ENCODE data around the gene CLPSL2. TPM values are rescaled to one million over a fixed set of nuclear protein-coding genes. Genes with fewer than 3 reads are reported as not detected.

The CLPSL2 gene
- total and polyA plus RNA-seq, 2 experiments from 2014 or later, result not detected

GRCh38 chr6:35746516-35746915 is 29.9 kb upstream of the CLPSL2 start:
- H4K20me1 ChIP-seq (ENCODE audit: insufficient read depth, poor library complexity, severe bottlenecking), result no peaks in the 10 kb centered on the region
- H3K4me3 ChIP-seq, result no peak overlapping the region
- TF ChIP-seq CTCF (IDR thresholded peaks at IDR 0.05; ENCODE audit: poor library complexity) (no peak), EZH2phosphoT487 (IDR thresholded peaks at IDR 0.05; ENCODE audit: low read depth, severe bottlenecking, unreplicated experiment) (no peak), EZH2 (IDR thresholded peaks at IDR 0.05; ENCODE audit: borderline replicate concordance) (no peak)
- H3K9me2 ChIP-seq (replicated peaks; ENCODE audit: insufficient read depth), result no peaks in the 10 kb centered on the region
- no peak overlapping the region for H2AFZ ChIP-seq
- DNase-seq (ENCODE audit: low spot score), result no peak
- WGBS (ENCODE audit: low lambda C conversion rate, missing lambda C conversion rate), result 88% methylated on average over 3 of the region's 3 CpGs
- no peaks in the 10 kb centered on the region for H3K79me2 ChIP-seq
- H3K4me2 ChIP-seq, result no peak overlapping the region
- no peaks in the 10 kb centered on the region for H3K9me3 ChIP-seq (ENCODE audit: low read depth)
- H3K27me3 ChIP-seq, result no peaks in the 10 kb centered on the region
- no peaks in the 10 kb centered on the region for H3K36me3 ChIP-seq (replicated peaks; ENCODE audit: insufficient read depth, low read depth)
- no peak overlapping the region for H3K27ac ChIP-seq
- no peaks in the 10 kb centered on the region for H3K4me1 ChIP-seq (ENCODE audit: insufficient read depth)

DNA sequence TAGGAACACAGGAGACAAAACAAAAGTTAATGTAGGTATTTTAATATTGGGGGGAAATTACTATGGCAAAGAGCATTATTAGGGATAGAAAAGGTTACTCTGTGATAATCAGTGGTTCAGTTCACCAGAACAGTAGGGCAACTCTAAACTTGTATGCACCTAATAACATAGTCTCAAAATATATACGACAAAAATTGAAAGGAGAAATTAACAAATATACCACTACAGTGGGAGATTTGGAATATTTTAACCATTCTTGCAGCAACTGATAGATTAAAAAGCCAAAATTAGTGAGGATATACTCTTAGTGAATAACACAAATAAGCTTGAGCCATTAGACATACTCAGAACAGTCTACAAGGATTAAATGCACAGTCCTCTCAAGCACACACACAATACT is 28.5 kb upstream of the CLPSL2 start:
- Histone ChIP-seq H4K20me1 (ENCODE audit: insufficient read depth, poor library complexity, severe bottlenecking) (no peaks in the 10 kb centered on the region), H3K36me3 (replicated peaks; ENCODE audit: insufficient read depth, low read depth) (no peaks in the 10 kb centered on the region), H2AFZ (no peak overlapping the region), H3K27me3 (no peaks in the 10 kb centered on the region), H3K79me2 (no peaks in the 10 kb centered on the region), H3K9me3 (ENCODE audit: low read depth) (no peaks in the 10 kb centered on the region), H3K9me2 (replicated peaks; ENCODE audit: insufficient read depth) (no peaks in the 10 kb centered on the region), H3K4me3 (no peak overlapping the region), H3K27ac (no peak overlapping the region), H3K4me1 (ENCODE audit: insufficient read depth) (no peaks in the 10 kb centered on the region), H3K4me2 (no peak overlapping the region)
- 100% methylated on average over 1 of the region's 1 CpG for whole genome bisulfite sequencing (ENCODE audit: low lambda C conversion rate, missing lambda C conversion rate)
- no peak for DNase-seq (ENCODE audit: low spot score)
- no peak for TF ChIP-seq CTCF (IDR thresholded peaks at IDR 0.05; ENCODE audit: poor library complexity)
- no peak for TF ChIP-seq EZH2 (IDR thresholded peaks at IDR 0.05; ENCODE audit: borderline replicate concordance)
- no peak for TF ChIP-seq EZH2phosphoT487 (IDR thresholded peaks at IDR 0.05; ENCODE audit: low read depth, severe bottlenecking, unreplicated experiment)

GRCh38 chr6:35750557-35750956 is 25.8 kb upstream of the CLPSL2 start:
- Histone ChIP-seq H3K4me2 (no peak overlapping the region), H3K9me3 (ENCODE audit: low read depth) (no peaks in the 10 kb centered on the region), H4K20me1 (ENCODE audit: insufficient read depth, poor library complexity, severe bottlenecking) (no peaks in the 10 kb centered on the region), H3K27me3 (no peaks in the 10 kb centered on the region), H3K9me2 (replicated peaks; ENCODE audit: insufficient read depth) (no peaks in the 10 kb centered on the region), H3K79me2 (no peaks in the 10 kb centered on the region), H3K4me1 (ENCODE audit: insufficient read depth) (no peaks in the 10 kb centered on the region), H3K4me3 (no peak overlapping the region), H3K27ac (no peak overlapping the region), H2AFZ (no peak overlapping the region), H3K36me3 (replicated peaks; ENCODE audit: insufficient read depth, low read depth) (no peaks in the 10 kb centered on the region)
- TF ChIP-seq EZH2 (IDR thresholded peaks at IDR 0.05; ENCODE audit: borderline replicate concordance), result no peak
- no peak for TF ChIP-seq EZH2phosphoT487 (IDR thresholded peaks at IDR 0.05; ENCODE audit: low read depth, severe bottlenecking, unreplicated experiment)
- no peak for TF ChIP-seq CTCF (IDR thresholded peaks at IDR 0.05; ENCODE audit: poor library complexity)
- DNase-seq (ENCODE audit: low spot score), result no peak
- WGBS (ENCODE audit: low lambda C conversion rate, missing lambda C conversion rate), result 97% methylated on average over 7 of the region's 7 CpGs

GRCh38 chr6:35751594-35751993 is 24.8 kb upstream of the CLPSL2 start:
- 89% methylated on average over 4 of the region's 4 CpGs for WGBS (ENCODE audit: low lambda C conversion rate, missing lambda C conversion rate)
- no peak overlapping the region for H2AFZ ChIP-seq
- H3K9me3 ChIP-seq (ENCODE audit: low read depth), result no peaks in the 10 kb centered on the region
- no peak overlapping the region for H3K4me3 ChIP-seq
- no peaks in the 10 kb centered on the region for H3K27me3 ChIP-seq
- H3K79me2 ChIP-seq, result no peaks in the 10 kb centered on the region
- no peaks in the 10 kb centered on the region for H3K4me1 ChIP-seq (ENCODE audit: insufficient read depth)
- no peaks in the 10 kb centered on the region for H3K36me3 ChIP-seq (replicated peaks; ENCODE audit: insufficient read depth, low read depth)
- no peaks in the 10 kb centered on the region for H3K9me2 ChIP-seq (replicated peaks; ENCODE audit: insufficient read depth)
- no peaks in the 10 kb centered on the region for H4K20me1 ChIP-seq (ENCODE audit: insufficient read depth, poor library complexity, severe bottlenecking)
- DNase-seq (ENCODE audit: low spot score), result no peak
- no peak overlapping the region for H3K27ac ChIP-seq
- TF ChIP-seq EZH2phosphoT487 (IDR thresholded peaks at IDR 0.05; ENCODE audit: low read depth, severe bottlenecking, unreplicated experiment), result no peak
- no peak for TF ChIP-seq CTCF (IDR thresholded peaks at IDR 0.05; ENCODE audit: poor library complexity)
- no peak for TF ChIP-seq EZH2 (IDR thresholded peaks at IDR 0.05; ENCODE audit: borderline replicate concordance)
- H3K4me2 ChIP-seq, result no peak overlapping the region

Data from hepatocyte (in vitro differentiated cells).